NCI-H2196 (cell line): ENCODE results near the gene RPS8.
A peak's percentile ranks its signal among the peaks of the same experiment; 100 is the strongest.
"Not testable (repeated sequence)": the region's sequence is repeated elsewhere in the genome, so short reads cannot be mapped to it uniquely, and the experiment has no call there.

ENCODE experiments used
- DNase-seq: peaks from one replicate; lab custom pipeline; 2025; ENCODE audit not compliant: unreplicated experiment; lab: John Stamatoyannopoulos, UW

Gene RPS8

DNA sequence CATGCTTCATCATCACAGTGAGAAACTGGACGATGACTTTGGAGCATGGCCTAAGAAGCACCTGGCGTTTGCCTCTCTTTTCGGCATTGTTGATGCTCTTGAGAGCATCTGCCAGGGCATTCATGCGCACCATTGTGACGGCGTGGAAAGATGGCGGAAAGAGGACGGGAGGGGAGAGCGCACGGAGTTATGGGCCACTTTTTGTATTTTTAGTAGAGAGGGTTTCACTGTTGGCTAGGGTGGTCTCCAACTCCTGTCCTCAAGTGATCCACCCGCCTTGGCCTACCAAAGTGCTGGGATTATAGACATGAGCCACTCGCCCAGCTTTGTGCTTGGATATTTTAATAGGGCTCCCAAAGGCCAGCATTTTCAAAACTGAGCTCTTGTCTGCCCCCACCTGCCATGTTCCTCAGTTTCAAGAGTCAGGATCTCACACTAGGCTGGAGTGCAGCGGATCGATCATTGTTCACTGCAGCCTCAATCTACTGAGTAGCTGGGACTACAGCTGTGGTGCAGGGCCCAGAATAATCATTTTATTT lies 5.3 kb downstream of the RPS8 start:
- DNase-seq = no peak

DNA sequence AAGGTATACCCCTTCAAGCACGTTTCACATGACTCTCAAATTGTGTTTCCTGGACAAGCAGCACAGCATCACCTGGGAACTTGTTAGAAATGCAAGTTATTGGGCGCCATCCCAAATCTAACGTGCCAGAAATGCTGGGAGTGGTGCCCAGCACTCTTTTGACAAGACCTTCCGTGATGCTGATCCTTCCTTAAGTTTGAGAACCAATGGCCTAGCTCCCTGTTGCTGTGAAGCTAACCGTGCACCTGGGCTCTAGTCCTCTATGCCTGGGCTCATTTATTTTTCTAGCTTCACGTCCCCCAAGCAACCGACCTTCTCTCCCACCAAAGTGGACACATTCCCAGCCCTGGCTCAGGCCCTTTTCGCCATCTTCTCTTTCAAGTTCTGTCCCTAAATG lies 8.4 kb downstream of the RPS8 start:
- DNase-seq = no peak

DNA sequence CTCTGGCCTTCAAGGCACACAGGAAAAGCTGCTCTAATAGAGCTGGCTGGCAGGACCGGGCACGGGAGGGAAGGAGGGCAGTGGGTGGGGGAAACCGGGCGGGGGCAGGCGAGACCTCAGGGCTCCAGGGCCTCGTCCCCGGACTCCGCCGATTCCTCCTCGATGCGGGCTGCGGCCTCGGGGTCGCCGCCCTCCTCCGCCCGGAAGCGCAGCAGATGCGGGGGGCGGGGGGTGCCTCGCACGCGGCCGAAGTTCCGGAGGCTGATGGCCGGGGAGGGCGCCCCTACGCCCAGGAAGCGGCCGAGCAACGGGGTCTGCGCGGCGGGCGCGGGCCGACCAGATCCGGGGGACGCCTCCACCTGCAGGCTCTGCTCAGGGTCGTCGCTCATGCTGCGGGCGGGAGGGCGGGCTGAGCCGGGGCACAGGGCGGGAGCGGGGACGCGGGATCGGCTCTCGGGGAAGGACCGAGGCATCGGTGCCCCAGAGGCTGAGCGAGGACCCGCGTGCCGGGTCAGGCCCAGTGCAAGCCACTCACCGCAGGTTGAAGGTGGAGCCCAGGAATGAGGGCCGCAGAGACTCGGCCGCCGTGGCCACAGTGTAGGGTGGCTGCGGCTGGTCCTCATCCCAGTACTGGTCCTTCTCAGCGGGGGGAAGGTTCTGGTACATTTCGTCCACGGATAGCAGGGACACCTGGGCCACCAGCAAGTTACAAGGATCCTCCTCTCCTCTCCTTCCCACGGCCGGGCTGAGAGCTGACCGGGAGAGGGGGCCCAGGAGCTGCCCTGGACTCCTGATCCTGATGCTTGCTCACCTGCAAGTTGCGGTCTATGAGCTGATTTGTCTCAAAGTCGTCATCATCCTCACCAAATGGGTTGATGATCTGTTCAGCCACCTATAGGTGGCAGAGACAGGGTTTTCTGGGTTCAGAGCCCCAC lies 9.0 kb downstream of the RPS8 start:
- DNase-seq = no peak

DNA sequence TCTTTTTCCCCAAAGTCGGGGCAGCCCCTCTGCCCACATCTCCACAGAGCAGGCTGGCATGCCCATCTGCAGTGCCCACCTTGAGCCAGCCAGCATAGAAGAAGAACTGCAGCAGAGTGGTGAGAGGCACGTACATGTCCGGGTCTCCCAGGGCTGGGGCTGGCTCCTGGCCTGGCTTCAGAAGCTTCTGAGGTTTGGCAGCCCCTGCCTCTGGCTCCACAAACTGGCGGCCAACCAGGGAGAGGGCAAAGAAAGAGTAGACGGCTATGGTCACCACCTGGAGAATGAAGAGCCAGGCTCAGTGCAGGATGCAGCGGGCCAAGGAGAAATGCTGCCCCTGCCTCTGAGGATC lies 9.7 kb downstream of the RPS8 start:
- no peak for DNase-seq

DNA sequence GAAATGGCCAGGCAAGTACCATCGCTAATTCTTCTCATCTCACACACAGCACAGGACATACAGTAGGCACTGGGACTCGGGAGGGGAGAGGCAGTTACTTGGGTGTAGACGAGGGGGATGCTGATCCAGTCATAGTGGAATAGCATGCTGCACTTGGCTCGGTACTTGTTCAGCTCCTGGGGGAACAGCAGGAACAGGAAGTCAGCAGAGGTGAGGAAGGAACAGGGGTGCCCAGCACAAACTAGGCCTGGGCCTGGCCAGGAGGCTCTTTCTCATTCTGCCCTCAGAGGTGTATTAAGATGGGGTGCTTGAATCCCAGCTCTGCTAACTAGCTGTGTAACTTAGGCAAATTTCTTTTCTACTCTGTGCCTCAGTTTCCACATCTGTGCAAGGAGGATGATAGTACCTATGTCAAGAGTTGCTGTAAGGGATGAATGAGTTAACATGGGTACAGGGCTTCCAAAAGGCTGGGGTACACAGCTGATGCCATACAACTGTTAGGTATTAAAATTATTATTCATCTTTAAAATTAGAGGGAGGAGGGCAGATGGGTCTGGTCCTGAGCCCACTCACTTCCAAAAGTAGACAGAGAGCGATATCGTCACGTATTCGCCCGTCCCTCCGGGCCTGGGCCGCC lies 10.3 kb downstream of the RPS8 start:
- DNase-seq = no peak

DNA sequence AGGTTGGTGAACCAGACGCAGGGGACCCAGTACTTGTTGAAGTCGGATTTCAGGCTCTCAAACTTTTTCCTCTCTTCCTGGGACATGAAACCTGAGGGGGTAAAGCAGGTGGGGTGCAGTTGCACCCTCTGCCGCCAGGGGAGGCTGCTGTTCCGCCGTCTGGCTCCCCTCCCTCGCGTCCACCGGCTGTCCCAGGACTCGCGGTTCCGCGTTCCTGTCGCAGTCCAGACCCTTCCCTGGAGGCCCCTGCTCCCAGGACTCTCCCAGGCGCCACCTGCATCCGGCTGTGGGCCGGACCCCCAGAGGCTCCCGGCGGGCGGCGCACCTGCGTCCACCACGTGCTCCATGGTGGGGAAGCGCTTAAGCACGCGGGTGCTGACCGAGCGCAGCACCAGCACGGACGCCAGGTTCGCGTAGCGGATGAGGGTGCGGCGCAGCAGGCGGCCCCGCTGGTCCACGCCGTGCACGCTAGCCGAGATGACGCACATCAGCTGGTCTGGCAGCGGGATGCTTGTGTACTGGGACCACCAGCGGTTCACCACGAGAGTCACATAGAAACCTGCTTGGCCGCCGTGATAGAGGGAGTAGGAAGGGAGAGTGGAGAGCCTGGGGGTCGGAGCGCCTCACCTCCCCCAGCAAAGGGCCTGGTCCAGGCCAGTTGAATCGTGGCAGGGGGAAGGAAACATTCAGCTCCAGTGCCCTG lies 10.9 kb downstream of the RPS8 start:
- DNase-seq = no peak

DNA sequence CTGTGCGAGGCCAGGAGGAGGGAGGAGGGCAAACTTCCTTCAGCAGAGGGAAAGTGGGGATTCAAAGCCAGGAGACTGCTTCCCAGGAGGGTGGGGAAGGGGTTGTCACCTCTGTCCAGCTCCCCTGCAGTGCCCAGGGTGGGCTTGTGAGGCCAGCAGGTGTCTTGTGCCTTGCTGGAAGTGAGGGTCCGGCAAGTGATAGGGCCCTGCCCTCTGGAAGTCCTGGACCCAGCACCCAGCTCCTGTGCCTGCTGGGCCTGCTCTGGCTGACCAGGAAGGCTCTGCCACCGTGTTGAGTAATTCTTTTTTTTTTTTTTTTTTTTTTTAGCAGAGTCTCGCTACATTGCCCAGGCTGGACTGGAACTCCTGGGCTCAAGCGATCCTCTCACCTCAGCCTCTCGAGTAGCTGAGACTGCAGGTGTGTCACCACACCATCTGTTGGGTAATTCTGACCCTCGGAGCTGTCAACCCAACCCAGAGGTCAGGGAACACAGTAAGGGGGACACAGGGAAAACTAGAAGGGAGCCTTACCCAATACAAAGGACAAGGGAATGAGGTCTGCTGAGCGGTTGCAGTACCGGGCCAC lies 11.6 kb downstream of the RPS8 start:
- no peak for DNase-seq

DNA sequence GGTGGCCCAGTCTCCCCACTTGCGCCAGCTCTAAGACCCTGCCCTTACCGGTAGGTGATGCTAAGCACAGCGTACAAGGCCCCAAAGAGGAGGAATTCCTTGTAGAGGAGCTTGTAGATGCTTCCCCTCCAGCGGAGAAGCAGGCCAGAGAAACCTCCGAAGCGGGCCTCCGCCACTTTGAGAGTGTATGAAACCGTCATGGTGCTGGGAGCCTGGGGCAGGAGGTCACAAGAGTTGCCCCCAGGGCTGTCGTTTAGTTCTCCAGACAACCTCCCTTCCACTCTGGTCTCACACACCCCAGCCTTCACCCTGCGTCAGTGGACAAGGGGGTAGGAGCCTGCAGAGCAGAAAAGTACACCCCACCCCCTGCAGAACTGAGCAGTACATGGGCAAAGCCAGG lies 12.2 kb downstream of the RPS8 start:
- no peak for DNase-seq

DNA sequence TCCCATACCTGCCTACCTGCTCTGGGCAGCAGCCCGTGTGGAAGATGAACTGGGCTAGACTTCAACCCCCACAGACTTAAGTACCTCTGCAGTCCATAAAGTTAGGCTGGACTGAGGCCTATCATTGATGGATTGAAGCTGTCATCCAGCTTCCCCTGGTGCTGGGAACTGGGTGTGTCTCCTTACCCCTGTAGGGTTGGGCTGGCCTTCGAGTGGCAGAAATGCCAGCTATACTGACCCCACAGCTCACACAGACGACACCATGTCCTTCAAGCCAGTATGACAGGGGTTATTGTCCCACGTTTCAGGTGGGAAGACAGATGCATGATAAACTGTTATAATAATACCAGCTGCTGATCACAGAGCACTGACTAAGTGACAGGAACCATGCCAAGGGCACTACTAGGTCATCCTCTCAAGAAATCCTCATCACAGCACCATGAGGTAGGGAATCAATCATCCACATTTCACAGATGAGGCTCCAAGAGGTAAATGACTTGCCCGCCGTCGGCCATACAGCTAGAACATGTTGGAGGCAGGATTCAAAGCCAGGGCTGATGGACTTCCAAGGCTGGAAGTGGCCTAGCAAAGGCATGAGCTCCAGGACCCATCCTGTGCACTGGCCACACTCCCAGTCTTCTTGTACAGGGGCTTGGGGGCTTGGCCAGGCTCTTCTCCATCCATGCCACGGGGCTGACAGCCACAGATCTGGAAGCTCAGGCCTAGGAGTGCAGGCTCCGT lies 12.9 kb downstream of the RPS8 start, which contains the start of gene BEST4:
Gene BEST4 (minus strand): TSS at position 51 of the 741 bp plus-strand sequence. CDS start 465 bp downstream, outside the sequence.
- no peak for DNase-seq

DNA sequence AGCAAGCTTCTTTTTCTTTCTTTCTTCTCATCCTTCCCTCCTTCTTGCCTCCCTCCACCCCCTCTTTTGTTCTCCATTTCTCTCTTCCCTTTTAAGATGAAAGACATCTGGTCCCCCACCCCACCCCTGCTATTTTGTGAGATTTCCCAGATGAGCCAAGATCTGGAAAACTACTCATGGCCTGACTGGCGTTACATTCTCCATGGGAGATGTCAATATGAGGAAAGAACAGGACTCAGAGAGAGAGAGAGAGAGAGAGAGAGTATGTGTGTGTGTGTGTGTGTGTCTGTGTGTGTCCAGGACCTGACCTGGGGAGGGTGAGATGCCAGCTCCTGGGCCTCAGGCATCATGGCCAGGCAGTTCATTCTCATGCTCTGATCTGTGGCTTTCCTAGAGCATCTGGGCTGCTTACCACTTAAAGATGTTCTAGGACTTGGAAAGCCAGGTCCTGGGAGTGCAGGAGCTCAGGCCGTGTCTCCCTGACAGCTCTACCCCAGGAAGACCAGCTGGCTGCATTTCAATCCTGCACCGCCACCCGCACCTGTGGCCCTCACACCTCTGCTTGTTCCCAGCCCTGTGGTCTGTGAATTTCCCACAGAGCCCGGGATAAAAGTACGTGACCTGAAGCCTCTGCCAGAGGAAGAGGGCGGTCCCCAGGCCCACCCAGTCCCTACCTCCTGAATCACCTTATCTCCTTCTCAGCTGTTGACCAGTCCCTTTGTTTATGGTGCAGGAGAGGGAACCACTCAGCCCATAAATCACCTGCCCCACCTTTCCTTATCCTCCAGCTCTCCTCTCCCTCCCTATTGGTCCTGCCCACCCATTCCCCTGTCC lies 15.8 kb downstream of the RPS8 start:
- DNase-seq = no peak

DNA sequence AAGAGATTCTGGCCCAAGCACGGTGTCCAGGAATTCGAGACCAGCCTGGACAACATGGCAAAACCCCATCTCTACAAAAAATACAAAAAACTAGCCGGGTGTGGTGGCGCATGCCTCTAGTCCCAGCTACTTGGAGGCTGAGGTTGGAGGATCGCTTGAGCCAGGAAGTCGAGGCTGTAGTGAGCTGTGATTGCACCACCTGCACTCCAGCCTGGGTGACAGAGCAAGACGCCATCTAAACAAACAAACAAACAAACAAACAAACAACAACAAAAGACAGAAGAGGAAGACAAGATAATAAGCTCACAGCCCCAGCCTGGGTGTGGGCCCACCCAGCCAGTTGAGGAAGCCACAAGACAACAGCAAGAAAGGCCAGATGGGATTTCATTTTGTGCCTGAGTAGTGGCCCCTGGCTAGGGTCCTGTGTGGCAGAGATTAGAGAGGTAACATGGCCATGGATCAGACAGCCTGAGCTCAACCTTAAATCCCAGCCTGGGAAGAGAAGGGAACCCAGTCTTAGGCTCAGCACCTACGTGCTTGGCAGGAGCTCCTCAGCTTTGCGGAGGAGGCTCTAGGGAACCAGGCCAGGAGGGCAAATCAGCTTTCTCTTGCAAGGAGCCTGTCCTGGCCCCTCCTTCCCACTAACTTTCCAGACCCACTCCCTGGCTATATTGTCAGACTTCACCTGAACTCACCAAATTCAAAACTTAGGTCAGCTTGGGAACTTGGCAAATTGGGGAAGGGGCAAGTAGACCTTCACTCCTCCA lies 17.6 kb downstream of the RPS8 start:
- no peak for DNase-seq

DNA sequence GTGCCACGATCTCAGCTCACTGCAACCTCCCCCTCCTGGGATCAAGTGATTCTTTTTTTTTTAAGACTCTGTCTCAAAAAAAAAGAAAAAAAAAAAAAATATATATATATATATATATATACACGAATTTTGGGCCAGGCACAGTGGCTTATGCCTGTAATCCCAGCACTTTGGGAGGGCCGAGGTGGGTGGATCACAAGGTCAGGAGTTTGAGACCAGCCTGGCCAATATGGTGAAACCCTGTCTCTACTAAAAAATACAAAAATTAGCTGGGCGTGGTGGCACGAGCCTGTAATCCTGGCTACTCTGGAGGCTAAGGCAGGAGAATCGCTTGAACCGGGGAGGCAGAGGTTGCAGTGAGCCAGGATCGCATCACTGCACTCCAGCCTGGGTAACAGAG lies 22.5 kb downstream of the RPS8 start:
- not testable (repeated sequence) for DNase-seq

DNA sequence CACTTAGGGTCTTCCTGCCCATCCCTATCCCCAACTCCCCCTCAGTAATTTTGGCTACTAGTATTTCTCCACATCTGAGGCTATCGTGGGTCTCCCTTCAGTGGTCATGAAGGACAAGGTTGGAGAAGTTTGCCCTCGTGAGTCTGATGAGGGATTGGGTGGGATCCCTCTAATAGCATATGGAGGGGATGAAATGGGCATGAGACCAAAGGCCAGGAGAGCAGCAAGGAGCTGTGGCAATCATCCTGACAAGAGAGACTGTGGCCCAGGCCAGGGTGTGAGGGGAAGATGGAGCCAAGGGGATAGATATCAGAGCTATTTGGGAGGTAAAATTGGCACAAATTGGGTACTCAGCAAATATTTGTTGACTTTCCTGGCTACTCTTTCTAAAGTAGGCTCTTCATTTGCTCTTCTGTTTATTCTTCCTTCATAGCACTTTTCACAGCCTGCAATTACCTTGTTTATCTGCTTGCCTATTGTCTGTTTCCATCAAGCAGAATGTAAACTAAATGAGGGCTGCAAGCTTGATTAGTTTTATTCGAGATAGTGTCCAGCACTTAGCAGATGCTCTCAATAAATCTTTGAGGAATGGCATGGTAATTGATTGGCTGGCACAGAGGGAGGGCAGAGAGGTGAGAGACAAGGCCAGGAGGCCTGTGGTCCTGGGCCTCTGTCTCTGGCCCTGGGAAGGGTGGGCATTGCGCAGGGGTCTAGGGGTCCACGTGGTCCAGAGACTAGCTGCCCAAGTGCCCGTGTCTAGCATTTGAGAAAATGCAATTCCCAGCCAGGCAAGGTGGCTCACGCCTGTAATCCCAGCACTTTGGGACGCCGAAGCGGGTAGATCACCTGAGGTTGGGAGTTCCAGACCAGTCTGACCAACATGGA lies 23.4 kb downstream of the RPS8 start:
- DNase-seq = peak; percentile 43

DNA sequence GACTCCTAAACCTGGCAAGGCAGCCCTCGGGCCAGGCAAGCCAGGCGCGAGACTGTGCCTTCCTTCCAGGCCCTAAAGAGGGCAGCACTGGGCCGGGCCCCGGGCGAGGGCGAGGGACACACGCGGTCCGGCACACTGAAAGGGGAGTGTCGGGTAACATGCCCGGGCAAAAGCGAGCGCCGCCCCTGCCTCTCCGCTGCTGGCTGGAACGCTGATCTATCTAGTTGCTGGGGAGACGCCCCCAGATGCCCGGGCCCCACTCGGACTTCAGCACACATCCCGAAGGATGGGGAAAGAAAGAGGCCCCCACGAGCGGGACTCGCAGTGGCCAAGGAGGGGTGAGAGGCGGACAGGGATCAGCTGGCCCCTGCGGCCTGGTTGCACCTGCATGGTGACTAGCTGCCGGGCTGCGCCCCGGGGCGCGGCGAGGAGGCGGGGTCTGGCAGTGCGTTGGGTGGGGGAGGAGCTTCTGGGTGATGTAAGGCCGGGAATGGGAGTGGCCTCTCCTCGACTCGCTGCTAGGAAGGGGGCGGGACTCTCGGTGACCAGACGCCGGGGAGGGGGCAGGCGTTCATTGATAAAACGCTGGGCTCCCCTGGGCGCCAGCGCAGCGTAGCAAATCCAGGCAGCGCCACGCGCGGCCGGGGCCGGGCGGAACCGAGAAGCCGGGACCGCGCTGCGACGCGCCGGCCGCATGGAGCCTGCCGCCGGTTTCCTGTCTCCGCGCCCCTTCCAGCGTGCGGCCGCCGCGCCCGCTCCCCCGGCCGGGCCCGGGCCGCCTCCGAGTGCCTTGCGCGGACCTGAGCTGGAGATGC lies 24.6 kb downstream of the RPS8 start, which contains the start of gene PLK3:
Gene PLK3 (plus strand): TSS at position 608 of the 815 bp plus-strand sequence. CDS start 87 bp downstream, at position 695.
- peak; percentile 96 for DNase-seq

DNA sequence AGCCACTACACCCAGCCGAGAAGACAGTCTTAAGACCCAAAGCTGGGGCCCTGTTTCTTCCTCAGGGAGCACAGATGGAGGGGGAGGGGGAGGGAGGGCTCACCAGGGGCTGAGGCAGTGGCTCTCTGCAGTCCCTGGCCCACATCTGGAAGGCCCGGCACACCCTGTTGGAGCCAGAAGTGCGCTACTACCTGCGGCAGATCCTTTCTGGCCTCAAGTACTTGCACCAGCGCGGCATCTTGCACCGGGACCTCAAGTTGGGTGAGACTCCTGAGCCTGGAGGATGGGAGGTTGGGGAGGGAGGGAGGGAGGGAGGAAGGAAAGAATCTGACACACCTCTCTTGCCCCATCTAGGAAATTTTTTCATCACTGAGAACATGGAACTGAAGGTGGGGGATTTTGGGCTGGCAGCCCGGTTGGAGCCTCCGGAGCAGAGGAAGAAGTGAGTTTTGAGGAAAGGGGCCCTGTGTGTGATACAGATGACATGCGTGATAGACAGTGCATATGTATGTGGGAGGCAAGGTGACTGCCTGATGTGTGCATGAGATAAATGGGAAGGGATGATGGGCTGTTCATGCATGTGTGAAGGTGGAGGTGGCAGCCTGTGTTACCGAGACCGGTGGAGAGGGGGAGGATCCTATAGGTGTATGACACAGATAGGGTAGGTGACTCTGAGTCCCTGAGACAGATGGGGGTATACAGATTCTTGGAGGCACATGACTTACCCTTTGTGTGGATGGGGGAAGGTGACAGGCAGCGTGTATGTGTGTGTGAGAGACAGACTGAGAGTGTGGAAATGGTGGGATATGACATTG lies 26.4 kb downstream of the RPS8 start:
- no peak for DNase-seq
